HepG2 (cell line): ENCODE data around the gene LEAP2. TPM values are rescaled to one million over a fixed set of nuclear protein-coding genes. Genes with fewer than 3 reads are reported as not detected.

Source experiments
- ATF7-NPFF ChIP-seq: sonication (generic); formaldehyde crosslinking; IDR thresholded peaks from 2 replicates; pipeline ENCODE4 v1.8.1; 2023; ENCODE audit warnings: mild to moderate bottlenecking, low read depth, missing genetic modification reagents, moderate library complexity
- DR1 ChIP-seq: sonication (generic); formaldehyde crosslinking; IDR thresholded peaks from 2 replicates; pipeline ENCODE4 v1.8.0; 2021; ENCODE audit warnings: mild to moderate bottlenecking, missing genetic modification reagents, inconsistent platforms
- IKZF4 ChIP-seq: sonication (generic); formaldehyde crosslinking; IDR thresholded peaks from 2 replicates; pipeline ENCODE4 v1.5.1; 2020; ENCODE audit warnings: borderline replicate concordance, mild to moderate bottlenecking, low read depth, missing genetic modification reagents; ENCODE audit errors: not compliant biosample characterization
- MYC ChIP-seq: sonication (generic); formaldehyde crosslinking; IDR thresholded peaks from 2 replicates; pipeline ENCODE4 v1.9.0; 2021; ENCODE audit warnings: missing genetic modification reagents, borderline replicate concordance
- PHB2 ChIP-seq: fragments of 450-650 bp; IDR thresholded peaks from 2 replicates; pipeline ENCODE4 v1.6.1; 2018; ENCODE audit not compliant: partially characterized antibody
- SIX4 ChIP-seq: sonication (generic); formaldehyde crosslinking; IDR thresholded peaks from 2 replicates; pipeline ENCODE4 v1.4.0; 2020; ENCODE audit warnings: missing genetic modification reagents
- SMARCE1 ChIP-seq: fragments of 450-650 bp; IDR thresholded peaks from 2 replicates; pipeline ENCODE4 v1.6.1; 2017; ENCODE audit warnings: borderline replicate concordance
- SUZ12 ChIP-seq: fragments of 150-350 bp; IDR thresholded peaks from 2 replicates; pipeline ENCODE4 v1.6.1; 2014; ENCODE audit warnings: low read depth, low read length
- ZBTB8A ChIP-seq: sonication (generic); formaldehyde crosslinking; IDR thresholded peaks from 2 replicates; pipeline ENCODE4 v1.4.0; 2020; ENCODE audit warnings: mild to moderate bottlenecking, low read depth, missing genetic modification reagents, borderline replicate concordance
- ZNF468 ChIP-seq: sonication (generic); formaldehyde crosslinking; IDR thresholded peaks from 2 replicates; pipeline ENCODE4 v1.8.0; 2022; ENCODE audit warnings: mild to moderate bottlenecking, moderate library complexity, missing genetic modification reagents
- ZNF501 ChIP-seq: sonication (generic); formaldehyde crosslinking; IDR thresholded peaks from 2 replicates; pipeline ENCODE4 v1.5.1; 2020; ENCODE audit warnings: mild to moderate bottlenecking, moderate library complexity, missing genetic modification reagents
- ZNF530 ChIP-seq: sonication (generic); formaldehyde crosslinking; IDR thresholded peaks from 2 replicates; pipeline ENCODE4 v1.5.0; 2020; ENCODE audit warnings: low read depth, mild to moderate bottlenecking, missing genetic modification reagents
- ZNF598 ChIP-seq: sonication (generic); formaldehyde crosslinking; IDR thresholded peaks from 2 replicates; pipeline ENCODE4 v1.5.1; 2020; ENCODE audit warnings: mild to moderate bottlenecking, missing genetic modification reagents, borderline replicate concordance
- polyA plus RNA-seq, 8 experiments: library from polyadenylated mRNA; depleted of rRNA in 3 of 8; stranded (reverse) in 7 of 8; unstranded in 1 of 8; fragments of >200 nt; fragmentation: Illumina TruSeq in 4 of 8; extraction: Trizol in 4 of 8; gene quantifications; 2 replicates each; pipeline versions ENCODE4 v1.2.1 to v1.2.3, GENCODE V29; 2011 to 2016; ENCODE audit warnings: low read depth in 4 of 8, missing spikeins in 1 of 8, mixed read lengths in 1 of 8; ENCODE audit not compliant: insufficient read depth in 1 of 8
- total RNA-seq, 5 experiments: library from RNA; depleted of rRNA; stranded (reverse); fragments of >200 nt; fragmentation: Illumina TruSeq; extraction: Trizol; gene quantifications; 2 replicates each; pipeline ENCODE4 v1.2.3, GENCODE V29; 2016; ENCODE audit warnings: low read depth in 1 of 5
- TF ChIP-seq, protein P1 (sequence below): IDR thresholded peaks from 2 replicates; pipeline ENCODE4 v1.6.1; 2016; ENCODE audit warnings: mild to moderate bottlenecking
- TF ChIP-seq, protein P2 (sequence below): sonication (generic); formaldehyde crosslinking; IDR thresholded peaks from 2 replicates; pipeline ENCODE4 v1.4.0; 2020; ENCODE audit warnings: missing genetic modification reagents
- TF ChIP-seq, protein P3 (sequence below): sonication (generic); formaldehyde crosslinking; IDR thresholded peaks from 2 replicates; pipeline ENCODE4 v1.5.1; 2020; ENCODE audit warnings: mild to moderate bottlenecking, missing genetic modification reagents, moderate library complexity
- TF ChIP-seq, protein P4 (sequence below): IDR thresholded peaks from 2 replicates; pipeline ENCODE4 v1.6.1; 2012; ENCODE audit warnings: low read length, improper control_type of control experiment
- TF ChIP-seq, protein P5 (sequence below): sonication (generic); formaldehyde crosslinking; IDR thresholded peaks from 2 replicates; pipeline ENCODE4 v1.5.1; 2020; ENCODE audit warnings: mild to moderate bottlenecking, missing genetic modification reagents

Gene LEAP2
- total and polyA plus RNA-seq, 2 of the 13 experiments (the other 11 are each of a cell fraction or from before 2014, with no cell fraction given), result 23.9 to 51.9 TPM

DNA sequence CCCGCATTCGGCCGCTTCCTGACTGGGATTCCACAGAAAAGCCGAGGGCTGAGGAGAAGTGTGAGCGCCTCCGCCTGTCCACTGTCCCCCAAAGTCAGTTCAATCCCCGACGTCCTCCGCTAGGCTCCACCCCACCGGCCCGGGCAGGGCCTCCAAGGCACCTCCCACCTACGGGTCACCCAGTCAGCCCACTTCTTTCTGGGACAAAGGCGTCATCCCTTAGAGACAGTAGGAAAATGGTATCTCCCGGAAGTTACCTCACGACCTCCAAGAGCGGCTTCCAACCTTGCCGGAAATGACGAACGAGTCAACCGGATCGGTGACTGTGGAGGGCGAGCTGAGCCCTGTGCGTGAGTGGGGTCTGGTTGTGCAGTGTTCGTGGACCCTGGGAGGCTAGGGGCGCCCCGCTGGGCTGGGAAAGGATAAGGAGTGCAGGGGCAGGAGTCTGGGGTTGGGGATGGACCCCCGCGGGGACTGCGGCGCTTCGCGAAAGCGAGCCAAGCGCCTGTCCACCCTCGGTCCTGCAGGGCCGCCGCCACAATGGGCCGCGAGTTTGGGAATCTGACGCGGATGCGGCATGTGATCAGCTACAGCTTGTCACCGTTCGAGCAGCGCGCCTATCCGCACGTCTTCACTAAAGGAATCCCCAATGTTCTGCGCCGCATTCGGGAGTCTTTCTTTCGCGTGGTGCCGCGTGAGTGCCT lies 7.0 kb upstream of the LEAP2 start, which contains the start of the genes GDF9 and UQCRQ (continued):
- TF ChIP-seq ZNF468 (no peak), DR1 (CRISPR knock-in tag) (peak; percentile 90), SIX4 (CRISPR knock-in tag) (0 out of 2 replicates have a peak, but pooled peaks have one; percentile 42), ZNF530 (CRISPR knock-in tag) (no peak), IKZF4 (CRISPR knock-in tag) (no peak), SUZ12 (no peak), SMARCE1 (no peak), ATF7-NPFF (CRISPR knock-in tag) (no peak; the same call in 1 of the 2 replicates), ZNF501 (peak; percentile 92), PHB2 (no peak), ZBTB8A (CRISPR knock-in tag) (peak; percentile 96), ZNF598 (CRISPR knock-in tag) (0 out of 2 replicates have a peak, but pooled peaks have one; percentile 61), MYC (no peak; the same call in 1 of the 2 replicates)
- TF ChIP-seq, protein P1, sequence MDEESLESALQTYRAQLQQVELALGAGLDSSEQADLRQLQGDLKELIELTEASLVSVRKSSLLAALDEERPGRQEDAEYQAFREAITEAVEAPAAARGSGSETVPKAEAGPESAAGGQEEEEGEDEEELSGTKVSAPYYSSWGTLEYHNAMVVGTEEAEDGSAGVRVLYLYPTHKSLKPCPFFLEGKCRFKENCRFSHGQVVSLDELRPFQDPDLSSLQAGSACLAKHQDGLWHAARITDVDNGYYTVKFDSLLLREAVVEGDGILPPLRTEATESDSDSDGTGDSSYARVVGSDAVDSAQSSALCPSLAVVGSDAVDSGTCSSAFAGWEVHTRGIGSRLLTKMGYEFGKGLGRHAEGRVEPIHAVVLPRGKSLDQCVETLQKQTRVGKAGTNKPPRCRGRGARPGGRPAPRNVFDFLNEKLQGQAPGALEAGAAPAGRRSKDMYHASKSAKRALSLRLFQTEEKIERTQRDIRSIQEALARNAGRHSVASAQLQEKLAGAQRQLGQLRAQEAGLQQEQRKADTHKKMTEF (CRISPR knock-in tag), result peak; percentile 90
- TF ChIP-seq, protein P2, sequence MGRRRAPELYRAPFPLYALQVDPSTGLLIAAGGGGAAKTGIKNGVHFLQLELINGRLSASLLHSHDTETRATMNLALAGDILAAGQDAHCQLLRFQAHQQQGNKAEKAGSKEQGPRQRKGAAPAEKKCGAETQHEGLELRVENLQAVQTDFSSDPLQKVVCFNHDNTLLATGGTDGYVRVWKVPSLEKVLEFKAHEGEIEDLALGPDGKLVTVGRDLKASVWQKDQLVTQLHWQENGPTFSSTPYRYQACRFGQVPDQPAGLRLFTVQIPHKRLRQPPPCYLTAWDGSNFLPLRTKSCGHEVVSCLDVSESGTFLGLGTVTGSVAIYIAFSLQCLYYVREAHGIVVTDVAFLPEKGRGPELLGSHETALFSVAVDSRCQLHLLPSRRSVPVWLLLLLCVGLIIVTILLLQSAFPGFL (CRISPR knock-in tag), result no peak
- TF ChIP-seq, protein P3, sequence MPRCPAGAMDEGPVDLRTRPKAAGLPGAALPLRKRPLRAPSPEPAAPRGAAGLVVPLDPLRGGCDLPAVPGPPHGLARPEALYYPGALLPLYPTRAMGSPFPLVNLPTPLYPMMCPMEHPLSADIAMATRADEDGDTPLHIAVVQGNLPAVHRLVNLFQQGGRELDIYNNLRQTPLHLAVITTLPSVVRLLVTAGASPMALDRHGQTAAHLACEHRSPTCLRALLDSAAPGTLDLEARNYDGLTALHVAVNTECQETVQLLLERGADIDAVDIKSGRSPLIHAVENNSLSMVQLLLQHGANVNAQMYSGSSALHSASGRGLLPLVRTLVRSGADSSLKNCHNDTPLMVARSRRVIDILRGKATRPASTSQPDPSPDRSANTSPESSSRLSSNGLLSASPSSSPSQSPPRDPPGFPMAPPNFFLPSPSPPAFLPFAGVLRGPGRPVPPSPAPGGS (CRISPR knock-in tag), result peak; percentile 76; the same call in 1 of the 2 replicates
- TF ChIP-seq, protein P4, sequence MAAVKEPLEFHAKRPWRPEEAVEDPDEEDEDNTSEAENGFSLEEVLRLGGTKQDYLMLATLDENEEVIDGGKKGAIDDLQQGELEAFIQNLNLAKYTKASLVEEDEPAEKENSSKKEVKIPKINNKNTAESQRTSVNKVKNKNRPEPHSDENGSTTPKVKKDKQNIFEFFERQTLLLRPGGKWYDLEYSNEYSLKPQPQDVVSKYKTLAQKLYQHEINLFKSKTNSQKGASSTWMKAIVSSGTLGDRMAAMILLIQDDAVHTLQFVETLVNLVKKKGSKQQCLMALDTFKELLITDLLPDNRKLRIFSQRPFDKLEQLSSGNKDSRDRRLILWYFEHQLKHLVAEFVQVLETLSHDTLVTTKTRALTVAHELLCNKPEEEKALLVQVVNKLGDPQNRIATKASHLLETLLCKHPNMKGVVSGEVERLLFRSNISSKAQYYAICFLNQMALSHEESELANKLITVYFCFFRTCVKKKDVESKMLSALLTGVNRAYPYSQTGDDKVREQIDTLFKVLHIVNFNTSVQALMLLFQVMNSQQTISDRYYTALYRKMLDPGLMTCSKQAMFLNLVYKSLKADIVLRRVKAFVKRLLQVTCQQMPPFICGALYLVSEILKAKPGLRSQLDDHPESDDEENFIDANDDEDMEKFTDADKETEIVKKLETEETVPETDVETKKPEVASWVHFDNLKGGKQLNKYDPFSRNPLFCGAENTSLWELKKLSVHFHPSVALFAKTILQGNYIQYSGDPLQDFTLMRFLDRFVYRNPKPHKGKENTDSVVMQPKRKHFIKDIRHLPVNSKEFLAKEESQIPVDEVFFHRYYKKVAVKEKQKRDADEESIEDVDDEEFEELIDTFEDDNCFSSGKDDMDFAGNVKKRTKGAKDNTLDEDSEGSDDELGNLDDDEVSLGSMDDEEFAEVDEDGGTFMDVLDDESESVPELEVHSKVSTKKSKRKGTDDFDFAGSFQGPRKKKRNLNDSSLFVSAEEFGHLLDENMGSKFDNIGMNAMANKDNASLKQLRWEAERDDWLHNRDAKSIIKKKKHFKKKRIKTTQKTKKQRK, result no peak
- TF ChIP-seq, protein P5, sequence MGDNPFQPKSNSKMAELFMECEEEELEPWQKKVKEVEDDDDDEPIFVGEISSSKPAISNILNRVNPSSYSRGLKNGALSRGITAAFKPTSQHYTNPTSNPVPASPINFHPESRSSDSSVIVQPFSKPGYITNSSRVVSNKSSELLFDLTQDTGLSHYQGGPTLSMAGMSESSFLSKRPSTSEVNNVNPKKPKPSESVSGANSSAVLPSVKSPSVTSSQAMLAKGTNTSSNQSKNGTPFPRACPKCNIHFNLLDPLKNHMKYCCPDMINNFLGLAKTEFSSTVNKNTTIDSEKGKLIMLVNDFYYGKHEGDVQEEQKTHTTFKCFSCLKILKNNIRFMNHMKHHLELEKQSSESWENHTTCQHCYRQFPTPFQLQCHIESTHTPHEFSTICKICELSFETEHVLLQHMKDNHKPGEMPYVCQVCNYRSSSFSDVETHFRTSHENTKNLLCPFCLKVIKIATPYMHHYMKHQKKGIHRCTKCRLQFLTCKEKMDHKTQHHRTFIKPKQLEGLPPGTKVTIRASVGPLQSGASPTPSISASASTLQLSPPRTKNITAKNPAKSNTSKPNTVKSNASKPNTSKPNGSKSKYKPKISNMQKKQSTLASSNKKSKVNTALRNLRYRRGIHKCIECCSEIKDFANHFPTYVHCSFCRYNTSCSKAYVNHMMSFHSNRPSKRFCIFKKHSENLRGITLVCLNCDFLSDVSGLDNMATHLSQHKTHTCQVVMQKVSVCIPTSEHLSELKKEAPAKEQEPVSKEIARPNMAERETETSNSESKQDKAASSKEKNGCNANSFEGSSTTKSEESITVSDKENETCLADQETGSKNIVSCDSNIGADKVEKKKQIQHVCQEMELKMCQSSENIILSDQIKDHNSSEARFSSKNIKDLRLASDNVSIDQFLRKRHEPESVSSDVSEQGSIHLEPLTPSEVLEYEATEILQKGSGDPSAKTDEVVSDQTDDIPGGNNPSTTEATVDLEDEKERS (CRISPR knock-in tag), result peak; percentile 64; the same call in 1 of the 2 replicates
